NCI-H82 (cell line): ENCODE results near the gene TRAF4.

ENCODE experiments used
- DNase-seq: peaks from one replicate; lab custom pipeline; 2025; lab: John Stamatoyannopoulos, UW

The TRAF4 gene

GRCh38 chr17:28743243-28744103 lies at the start of gene TRAF4:
TSS of gene TRAF4 (plus strand) at chr17:28744011. CDS start at chr17:28744113, 102 bp downstream.
- DNase-seq, result peak; percentile 94

- DNase-seq, result no peak
Observed at GRCh38 chr17:28698253-28698941, 45.4 kb upstream of the TRAF4 start.

GRCh38 chr17:28700278-28700677 lies 43.5 kb upstream of the TRAF4 start:
- no peak for DNase-seq

GRCh38 chr17:28700830-28701492 lies 42.9 kb upstream of the TRAF4 start:
- DNase-seq, result no peak

GRCh38 chr17:28702026-28702751 lies 41.6 kb upstream of the TRAF4 start:
- DNase-seq, result no peak

GRCh38 chr17:28702752-28703150 lies 41.1 kb upstream of the TRAF4 start:
- DNase-seq, result no peak

- no peak for DNase-seq
Observed at GRCh38 chr17:28703552-28704218, 40.1 kb upstream of the TRAF4 start.

- no peak for DNase-seq
Observed at GRCh38 chr17:28704219-28704858, 39.5 kb upstream of the TRAF4 start.

GRCh38 chr17:28705074-28705659 lies 38.6 kb upstream of the TRAF4 start:
- no peak for DNase-seq

- DNase-seq, result no peak
Observed at GRCh38 chr17:28705728-28706334, 38.0 kb upstream of the TRAF4 start.

GRCh38 chr17:28706471-28707338 lies 37.1 kb upstream of the TRAF4 start:
- no peak for DNase-seq

GRCh38 chr17:28707339-28707720 lies 36.5 kb upstream of the TRAF4 start:
- DNase-seq, result no peak

GRCh38 chr17:28710861-28711722 lies 32.7 kb upstream of the TRAF4 start:
- DNase-seq, result peak; percentile 99

- no peak for DNase-seq
Observed at GRCh38 chr17:28711723-28712031, 32.1 kb upstream of the TRAF4 start, which contains the start of gene PROCA1. TSS of gene PROCA1 (minus strand) at chr17:28711888. CDS start at chr17:28711660, 228 bp downstream.

GRCh38 chr17:28712032-28712704 lies 31.6 kb upstream of the TRAF4 start:
- DNase-seq, result peak; percentile 89

GRCh38 chr17:28712705-28713415 lies 31.0 kb upstream of the TRAF4 start:
- DNase-seq, result no peak

- DNase-seq, result no peak
Observed at GRCh38 chr17:28714281-28714680, 29.5 kb upstream of the TRAF4 start.
